Suppressor macrophage (primary cell): ENCODE measurements around the gene TCAP.
"Not testable (repeated sequence)": the region's sequence is repeated elsewhere in the genome, so short reads cannot be mapped to it uniquely, and the experiment has no call there.

Experiments
- DNase-seq, 4 experiments: peaks; one replicate each; pipeline ENCODE4 v3.0.0-alpha.2; 2020 to 2022

Gene TCAP

GRCh38 chr17:39706383-39706782 is 41.2 kb downstream of the TCAP start:
- no peak for DNase-seq

- no peak for DNase-seq
Observed at GRCh38 chr17:39706921-39707337, 41.8 kb downstream of the TCAP start.

- no peak for DNase-seq
Observed at GRCh38 chr17:39709319-39709997, 44.3 kb downstream of the TCAP start.

GRCh38 chr17:39709998-39710964 is 45.1 kb downstream of the TCAP start:
- DNase-seq, result no peak

- DNase-seq, result not testable (repeated sequence)
Observed at GRCh38 chr17:39711071-39711470, 45.9 kb downstream of the TCAP start.

- DNase-seq, result no peak
Observed at GRCh38 chr17:39711851-39712250, 46.7 kb downstream of the TCAP start.

- no peak for DNase-seq
Observed at GRCh38 chr17:39714234-39714633, 49.1 kb downstream of the TCAP start.

GRCh38 chr17:39715375-39716072 is 50.4 kb downstream of the TCAP start:
- DNase-seq, result no peak
